Hepatocyte (in vitro differentiated cells): ENCODE data around the gene ADIPOR2. TPM values are rescaled to one million over a fixed set of nuclear protein-coding genes. Genes with fewer than 3 reads are reported as not detected.

Experiments used
- DNase-seq: peaks from one replicate; pipeline ENCODE4 v3.0.0-alpha.2; 2016; ENCODE audit warnings: low spot score
- H2AFZ ChIP-seq: fragments of 200-600 bp; sonication (generic); 2 replicates; pipeline ENCODE4 v1.6.0; 2016; ENCODE audit warnings: antibody characterized with exemption, mild to moderate bottlenecking
- H3K27ac ChIP-seq: fragments of 200-600 bp; sonication (generic); 2 replicates; pipeline ENCODE4 v1.5.1; 2016; ENCODE audit warnings: mild to moderate bottlenecking
- H3K27me3 ChIP-seq: fragments of 200-600 bp; sonication (generic); 2 replicates; pipeline ENCODE4 v1.6.1; 2016
- H3K36me3 ChIP-seq: fragments of 200-600 bp; sonication (generic); replicated peaks from 2 replicates; pipeline ENCODE4 v1.5.1; 2016; ENCODE audit warnings: low read depth; ENCODE audit not compliant: insufficient read depth
- H3K4me1 ChIP-seq: fragments of 200-600 bp; sonication (generic); 2 replicates; pipeline ENCODE4 v1.5.1; 2016; ENCODE audit warnings: mild to moderate bottlenecking, moderate library complexity; ENCODE audit not compliant: insufficient read depth
- H3K4me2 ChIP-seq: fragments of 200-600 bp; sonication (generic); 2 replicates; pipeline ENCODE4 v1.6.0; 2016
- H3K4me3 ChIP-seq: fragments of 200-600 bp; sonication (generic); 2 replicates; pipeline ENCODE4 v1.5.1; 2016; ENCODE audit warnings: mild to moderate bottlenecking
- H3K79me2 ChIP-seq: fragments of 200-600 bp; sonication (generic); 2 replicates; pipeline ENCODE4 v1.6.0; 2017; ENCODE audit warnings: mild to moderate bottlenecking
- H3K9me2 ChIP-seq: fragments of 200-600 bp; sonication (generic); replicated peaks from 2 replicates; pipeline ENCODE4 v1.6.0; 2017; ENCODE audit warnings: mild to moderate bottlenecking; ENCODE audit not compliant: insufficient read depth
- H3K9me3 ChIP-seq: fragments of 200-600 bp; sonication (generic); 2 replicates; pipeline ENCODE4 v1.5.1; 2016; ENCODE audit warnings: low read depth, mild to moderate bottlenecking
- H4K20me1 ChIP-seq: fragments of 200-600 bp; sonication (generic); 2 replicates; pipeline ENCODE4 v1.6.0; 2016; ENCODE audit warnings: mild to moderate bottlenecking; ENCODE audit not compliant: insufficient read depth, poor library complexity, severe bottlenecking
- EZH2 ChIP-seq: fragments of 200-600 bp; sonication (generic); IDR thresholded peaks from 2 replicates; pipeline ENCODE4 v1.6.1; 2016; ENCODE audit warnings: antibody characterized with exemption, mild to moderate bottlenecking, borderline replicate concordance
- EZH2phosphoT487 ChIP-seq: fragments of 200-600 bp; sonication (generic); IDR thresholded peaks from one replicate; pipeline ENCODE4 v1.6.1; 2018; ENCODE audit warnings: antibody characterized with exemption, mild to moderate bottlenecking, low read depth, moderate library complexity; ENCODE audit not compliant: unreplicated experiment, severe bottlenecking
- WGBS: methylation state at CpG from one replicate; pipeline ENCODE4 v1.1.6; 2016; ENCODE audit warnings: low lambda C conversion rate; ENCODE audit errors: missing lambda C conversion rate; 5-methylcytosine and 5-hydroxymethylcytosine counted together
- polyA plus RNA-seq: library from polyadenylated mRNA; unstranded; fragments of >200 nt; fragmentation: Nextera tagmentation; extraction: Ambion mirVana; gene quantifications from 2 replicates; pipeline ENCODE4 v1.2.1, GENCODE V29; 2016
- total RNA-seq: library from RNA; depleted of rRNA; stranded (reverse); fragments of >200 nt; gene quantifications from 2 replicates; pipeline ENCODE4 v1.2.3, GENCODE V29; 2014
- TF ChIP-seq, protein P1 (sequence below): fragments of 200-600 bp; sonication (generic); IDR thresholded peaks from 2 replicates; pipeline ENCODE4 v1.5.1; 2016; ENCODE audit warnings: antibody characterized with exemption, mild to moderate bottlenecking; ENCODE audit not compliant: poor library complexity

ADIPOR2 gene
- total and polyA plus RNA-seq, 2 experiments from 2014 or later: 10.4 to 47.3 TPM

DNA sequence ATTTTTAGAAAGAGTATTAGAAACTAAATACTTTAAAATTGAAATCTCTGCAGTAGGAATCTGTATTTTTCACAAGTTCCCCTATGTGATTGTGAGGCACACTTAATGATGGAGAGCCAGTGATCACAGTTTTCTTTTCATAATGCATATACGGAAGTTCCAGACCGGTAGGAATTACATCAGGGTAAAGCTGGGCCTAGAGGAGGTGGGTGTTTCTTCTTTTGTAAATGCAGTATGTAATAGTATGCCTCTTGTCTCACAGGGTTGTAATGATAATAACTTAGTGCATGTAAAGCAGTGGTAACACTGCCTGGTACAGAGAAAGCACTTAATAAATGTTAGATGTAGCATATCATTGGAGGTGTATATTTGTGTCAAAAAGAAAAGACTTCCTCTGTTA lies 72.3 kb downstream of the ADIPOR2 start:
- Histone ChIP-seq H3K79me2 (peaks cover 75% of the 10 kb centered on the region), H3K4me3 (no peak overlapping the region), H4K20me1 (peaks cover 10% of the 10 kb centered on the region), H3K4me2 (no peak overlapping the region), H3K36me3 (no peaks in the 10 kb centered on the region), H2AFZ (no peak overlapping the region), H3K4me1 (peaks cover 18% of the 10 kb centered on the region), H3K27me3 (no peaks in the 10 kb centered on the region), H3K27ac (no peak overlapping the region), H3K9me2 (no peaks in the 10 kb centered on the region), H3K9me3 (no peaks in the 10 kb centered on the region)
- DNase-seq: no peak
- no peak for TF ChIP-seq EZH2
- 79% methylated on average over 2 of the region's 2 CpGs for WGBS

DNA sequence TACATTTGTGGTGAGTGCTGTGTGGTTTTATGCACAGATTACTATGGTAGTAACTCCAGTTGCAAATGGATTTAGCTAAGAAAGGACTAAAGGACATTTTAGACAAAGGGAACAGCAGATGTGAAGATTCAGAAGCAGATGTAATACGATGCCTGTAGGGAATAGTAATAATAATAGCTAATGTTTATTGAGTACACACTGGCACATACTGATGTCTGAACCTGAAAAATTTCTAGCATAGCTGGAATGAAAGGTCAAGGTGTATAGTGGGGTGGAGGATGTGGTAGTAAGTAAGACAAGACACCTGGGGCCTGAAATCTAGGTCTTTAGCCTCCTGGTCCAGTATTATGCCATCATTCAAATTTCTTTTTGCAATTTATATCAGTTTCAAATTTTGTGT lies 75.2 kb downstream of the ADIPOR2 start:
- Histone ChIP-seq H4K20me1 (peaks cover 10% of the 10 kb centered on the region), H3K9me2 (no peaks in the 10 kb centered on the region), H3K4me1 (peaks cover 15% of the 10 kb centered on the region), H2AFZ (no peak overlapping the region), H3K27ac (no peak overlapping the region), H3K36me3 (no peaks in the 10 kb centered on the region), H3K9me3 (no peaks in the 10 kb centered on the region), H3K4me2 (no peak overlapping the region), H3K79me2 (peaks cover 80% of the 10 kb centered on the region), H3K27me3 (no peaks in the 10 kb centered on the region), H3K4me3 (no peak overlapping the region)
- TF ChIP-seq EZH2: no peak
- no peak for TF ChIP-seq EZH2phosphoT487
- TF ChIP-seq, protein P1, sequence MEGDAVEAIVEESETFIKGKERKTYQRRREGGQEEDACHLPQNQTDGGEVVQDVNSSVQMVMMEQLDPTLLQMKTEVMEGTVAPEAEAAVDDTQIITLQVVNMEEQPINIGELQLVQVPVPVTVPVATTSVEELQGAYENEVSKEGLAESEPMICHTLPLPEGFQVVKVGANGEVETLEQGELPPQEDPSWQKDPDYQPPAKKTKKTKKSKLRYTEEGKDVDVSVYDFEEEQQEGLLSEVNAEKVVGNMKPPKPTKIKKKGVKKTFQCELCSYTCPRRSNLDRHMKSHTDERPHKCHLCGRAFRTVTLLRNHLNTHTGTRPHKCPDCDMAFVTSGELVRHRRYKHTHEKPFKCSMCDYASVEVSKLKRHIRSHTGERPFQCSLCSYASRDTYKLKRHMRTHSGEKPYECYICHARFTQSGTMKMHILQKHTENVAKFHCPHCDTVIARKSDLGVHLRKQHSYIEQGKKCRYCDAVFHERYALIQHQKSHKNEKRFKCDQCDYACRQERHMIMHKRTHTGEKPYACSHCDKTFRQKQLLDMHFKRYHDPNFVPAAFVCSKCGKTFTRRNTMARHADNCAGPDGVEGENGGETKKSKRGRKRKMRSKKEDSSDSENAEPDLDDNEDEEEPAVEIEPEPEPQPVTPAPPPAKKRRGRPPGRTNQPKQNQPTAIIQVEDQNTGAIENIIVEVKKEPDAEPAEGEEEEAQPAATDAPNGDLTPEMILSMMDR: no peak
- WGBS: 57% methylated on average over 1 of the region's 1 CpG
- DNase-seq: no peak

DNA sequence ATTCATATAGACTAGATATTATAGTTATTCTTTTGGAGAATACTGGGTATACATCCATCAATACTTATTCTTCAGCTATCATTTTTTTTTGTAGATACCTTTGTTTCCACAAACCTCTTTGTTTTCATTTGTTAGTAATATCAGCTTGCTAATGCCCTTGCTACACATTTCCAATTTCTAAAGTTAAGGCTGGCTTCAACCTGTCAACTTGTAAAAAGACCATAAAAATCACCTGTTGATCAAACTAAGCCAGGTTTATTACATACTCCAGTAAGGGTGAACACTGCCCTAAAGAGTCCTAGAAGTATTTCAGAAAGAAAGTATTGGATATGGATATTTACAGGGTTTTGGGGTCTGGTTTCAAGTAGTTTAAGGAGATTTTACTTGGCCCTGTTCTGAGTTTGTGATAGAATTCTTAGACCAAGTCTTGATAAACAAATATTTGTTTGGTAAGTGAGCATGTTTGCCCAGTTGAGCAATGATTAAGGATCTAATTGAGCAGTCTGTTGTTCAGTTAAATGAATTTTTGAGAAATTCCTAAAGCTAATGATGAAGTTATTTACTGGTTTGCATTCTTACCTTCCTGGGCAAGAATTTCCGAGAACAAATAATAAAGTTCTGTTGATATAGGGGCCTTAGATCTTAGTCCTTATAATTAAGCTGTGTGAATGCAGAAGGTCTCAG lies 76.7 kb downstream of the ADIPOR2 start:
- Histone ChIP-seq H3K4me2 (peak overlapping the region; percentile 15), H3K36me3 (no peaks in the 10 kb centered on the region), H3K79me2 (peaks cover 82% of the 10 kb centered on the region), H3K9me3 (no peaks in the 10 kb centered on the region), H3K4me3 (no peak overlapping the region), H3K9me2 (no peaks in the 10 kb centered on the region), H3K4me1 (peaks cover 15% of the 10 kb centered on the region), H2AFZ (no peak overlapping the region), H4K20me1 (peaks cover 8% of the 10 kb centered on the region), H3K27me3 (no peaks in the 10 kb centered on the region), H3K27ac (peak overlapping the region; percentile 24)
- TF ChIP-seq EZH2 (no peak), EZH2phosphoT487 (no peak)
- TF ChIP-seq, protein P1: no peak
- WGBS: 73% methylated on average over 1 of the region's 1 CpG
- no peak for DNase-seq

DNA sequence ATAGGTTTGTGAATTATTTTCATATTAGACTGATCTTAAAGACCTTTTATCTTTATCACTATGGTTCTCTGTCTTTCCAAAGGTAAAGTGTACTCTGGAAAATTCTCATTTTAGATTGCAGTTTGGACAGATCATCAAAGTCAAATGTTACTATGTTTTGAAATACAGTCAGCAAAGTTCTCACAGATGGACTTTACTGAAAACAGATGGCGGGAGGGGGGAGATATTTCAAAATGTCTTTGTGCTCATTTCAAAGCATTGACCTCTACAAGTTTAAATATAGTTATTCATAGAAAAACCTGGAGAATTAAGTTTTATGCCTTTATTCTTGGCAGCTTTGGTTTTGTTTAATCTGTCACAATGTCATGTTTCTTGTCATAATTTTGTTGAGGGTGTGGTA lies 77.7 kb downstream of the ADIPOR2 start:
- no peaks in the 10 kb centered on the region for H3K9me2 ChIP-seq
- no peak for TF ChIP-seq EZH2
- TF ChIP-seq, protein P1: no peak
- no peak for TF ChIP-seq EZH2phosphoT487
- 88% methylated on average over 1 of the region's 1 CpG for WGBS
- H3K27ac ChIP-seq: no peak overlapping the region
- no peak overlapping the region for H3K4me2 ChIP-seq
- peaks cover 82% of the 10 kb centered on the region for H3K79me2 ChIP-seq
- H2AFZ ChIP-seq: no peak overlapping the region
- DNase-seq: no peak
- no peaks in the 10 kb centered on the region for H3K36me3 ChIP-seq
- H3K4me1 ChIP-seq: peaks cover 15% of the 10 kb centered on the region
- no peaks in the 10 kb centered on the region for H3K9me3 ChIP-seq
- H3K27me3 ChIP-seq: no peaks in the 10 kb centered on the region
- peaks cover 8% of the 10 kb centered on the region for H4K20me1 ChIP-seq
- no peak overlapping the region for H3K4me3 ChIP-seq
